ENCODE results near the gene PIGM.
"Not testable (repeated sequence)": the region's sequence is repeated elsewhere in the genome, so short reads cannot be mapped to it uniquely, and the experiment has no call there.

Gene PIGM

DNA sequence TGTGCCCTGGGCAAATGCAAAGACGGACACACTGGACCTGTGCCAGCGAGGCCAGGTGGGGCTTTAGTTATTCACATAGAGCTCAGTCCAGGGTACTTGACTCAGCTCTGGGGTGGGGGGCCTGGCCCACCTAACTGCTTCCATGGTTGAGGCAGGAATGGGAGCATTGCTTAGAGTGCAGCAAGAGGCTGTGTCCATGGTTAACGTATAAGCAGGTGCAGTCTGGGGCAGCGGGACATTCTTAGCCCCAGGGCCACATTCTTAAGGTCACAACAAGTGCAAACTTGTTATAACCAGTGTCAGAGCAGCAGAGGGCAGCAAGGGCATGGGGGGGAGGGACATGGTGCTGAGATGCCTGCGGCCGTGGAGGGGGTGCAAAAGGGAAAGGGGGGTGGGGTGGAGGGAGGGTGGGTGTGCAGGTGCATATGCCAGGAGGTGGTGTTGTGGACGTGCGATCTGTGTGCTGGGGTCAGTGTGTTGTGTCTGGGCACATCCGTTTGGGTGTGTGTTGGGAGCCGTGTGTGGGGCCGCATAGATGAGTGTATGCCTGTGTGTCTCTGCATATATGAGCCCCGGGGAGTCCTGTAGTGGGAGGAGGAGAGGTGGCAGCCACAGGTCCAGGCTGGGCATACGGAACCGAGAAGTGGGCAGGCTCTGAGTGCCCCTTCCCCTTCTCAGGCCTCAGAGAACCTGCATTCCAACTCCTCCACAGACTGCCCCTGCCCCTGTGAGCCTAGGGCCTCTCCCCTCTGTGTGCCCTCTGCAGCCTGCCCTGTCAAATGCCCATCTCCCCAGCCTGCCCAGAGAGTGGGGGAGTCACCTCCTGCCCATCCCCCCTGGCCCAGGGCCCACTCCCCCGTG is 29.8 kb upstream of the PIGM start:
- in situ Hi-C loops (cut with MboI; ENCODE audit: low sequenced_read_pairs): no loop called here

DNA sequence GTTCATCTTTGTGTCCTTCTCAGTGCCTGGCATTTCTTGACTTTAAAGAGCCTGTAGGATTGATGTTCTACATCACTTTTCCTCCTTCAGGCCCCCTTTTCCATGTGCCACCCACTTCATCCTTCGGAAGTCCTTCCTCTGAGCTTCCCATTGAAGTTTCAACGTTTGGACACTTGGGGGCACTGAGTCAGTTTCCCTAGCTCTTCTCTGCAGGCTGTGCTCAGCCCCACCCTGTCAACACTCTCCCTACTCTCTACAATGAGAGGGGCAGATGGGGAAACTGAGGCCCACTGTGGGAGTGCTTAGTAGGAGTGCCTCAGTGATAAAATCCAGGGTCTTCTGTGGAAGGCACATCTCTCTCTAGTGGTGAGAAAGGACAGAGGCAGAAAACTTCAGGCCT is 26.3 kb upstream of the PIGM start:
- in situ Hi-C loops (cut with MboI; ENCODE audit: low sequenced_read_pairs): no loop called here

DNA sequence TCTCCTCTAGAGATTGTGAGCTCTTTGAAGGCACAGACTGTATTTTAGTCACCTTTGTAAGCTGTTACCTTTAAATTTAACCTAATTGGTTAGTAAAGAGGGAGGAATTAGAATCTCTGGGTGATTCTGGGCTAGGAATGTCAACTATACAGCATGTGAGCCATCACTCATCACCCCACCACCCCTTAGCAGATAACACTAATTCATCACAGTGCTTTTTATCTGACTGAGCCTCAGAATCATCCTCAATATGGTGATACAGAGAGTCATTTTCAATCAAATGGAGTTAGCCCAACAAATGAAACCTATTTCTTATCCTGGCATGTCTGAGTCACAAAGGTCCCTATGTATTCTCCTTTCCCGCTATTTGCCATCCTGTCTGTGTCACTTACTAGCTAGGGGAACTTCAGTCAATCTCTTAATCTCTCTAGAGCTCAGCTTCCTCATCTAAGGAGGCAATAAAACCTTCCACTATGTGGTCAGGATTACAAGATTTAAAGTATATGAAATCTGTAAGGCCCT is 24.9 kb upstream of the PIGM start:
- in situ Hi-C loops (cut with MboI; ENCODE audit: low sequenced_read_pairs): no loop called here

DNA sequence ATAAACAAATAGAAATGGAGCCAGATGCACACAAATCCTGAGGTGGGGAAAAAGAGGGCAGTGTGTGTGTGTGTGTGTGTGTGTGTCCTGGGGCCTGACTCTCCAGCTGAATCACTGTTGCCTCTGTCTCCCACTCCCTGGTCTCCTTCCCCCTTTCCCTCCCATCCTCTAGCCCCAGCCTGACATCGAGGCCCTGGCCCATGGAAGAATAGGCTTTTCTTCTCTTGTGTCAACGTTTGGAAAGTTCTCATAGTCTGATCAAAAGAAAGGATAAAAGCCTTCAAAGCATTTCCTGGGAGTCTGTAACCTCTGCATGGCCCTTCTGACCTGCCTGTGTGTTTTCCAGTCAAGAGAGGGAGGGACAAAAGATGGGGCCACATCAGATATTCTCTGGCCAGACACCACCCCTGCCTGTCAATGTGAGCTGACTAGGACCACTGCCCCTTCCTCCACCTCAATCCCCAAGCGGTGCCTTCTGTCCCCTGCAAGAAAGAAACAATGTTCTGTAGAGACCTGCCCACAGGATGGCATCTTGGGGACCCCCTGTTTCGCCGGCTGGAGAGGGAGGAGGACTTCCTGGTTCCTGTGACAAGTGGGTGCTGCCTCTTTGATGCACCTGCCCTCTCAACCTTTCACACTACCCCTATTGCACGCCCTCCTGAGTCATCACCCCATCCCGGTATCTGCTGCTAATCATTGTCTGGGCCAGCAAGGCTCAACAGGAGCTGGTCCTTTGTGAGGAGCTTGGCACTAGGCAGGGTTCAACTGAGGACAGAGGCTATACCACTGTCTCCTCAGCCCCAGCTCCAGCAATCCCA is 22.0 kb upstream of the PIGM start:
- in situ Hi-C loops (cut with MboI; ENCODE audit: low sequenced_read_pairs): no loop called here

DNA sequence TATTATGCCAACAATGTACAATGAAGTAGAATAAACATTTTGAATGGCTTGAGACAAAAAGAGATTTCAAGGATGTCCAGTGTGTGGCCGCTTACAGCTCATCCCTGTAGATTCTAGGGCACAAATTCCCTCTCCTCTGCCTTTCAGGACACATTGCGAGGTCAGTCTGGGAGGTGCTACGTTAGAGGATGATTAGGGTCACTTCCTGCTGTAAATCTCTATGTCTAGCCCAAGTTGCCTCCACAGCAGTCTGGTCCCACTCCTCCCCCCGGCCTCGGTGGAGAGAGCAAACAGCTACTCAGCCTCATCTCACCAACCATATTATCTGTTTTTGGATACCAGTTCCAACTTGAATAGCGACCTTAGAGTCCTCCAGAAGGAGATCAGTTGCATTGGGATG is 21.1 kb upstream of the PIGM start:
- in situ Hi-C loops (cut with MboI; ENCODE audit: low sequenced_read_pairs): no loop called here

DNA sequence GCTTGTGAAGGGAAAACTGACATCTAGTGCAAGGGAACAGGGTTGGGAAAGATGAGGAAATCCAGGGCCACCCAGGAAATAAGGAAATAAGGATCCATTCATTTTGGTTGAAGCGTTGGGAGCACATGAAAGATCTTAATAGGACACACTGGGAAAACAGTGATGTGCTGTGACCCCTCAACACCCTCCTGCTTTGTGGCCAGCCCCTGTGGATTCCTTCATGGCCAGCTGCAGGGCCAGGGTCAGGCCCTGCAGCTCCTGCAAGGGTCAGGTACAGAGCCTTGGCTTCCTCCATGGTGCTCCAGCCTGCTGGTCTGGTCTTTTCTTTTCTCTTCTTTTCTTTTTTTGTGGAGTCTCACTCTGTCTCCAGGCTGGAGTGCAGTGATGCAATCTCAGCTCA is 18.8 kb upstream of the PIGM start:
- in situ Hi-C loops (cut with MboI; ENCODE audit: low sequenced_read_pairs): no loop called here

DNA sequence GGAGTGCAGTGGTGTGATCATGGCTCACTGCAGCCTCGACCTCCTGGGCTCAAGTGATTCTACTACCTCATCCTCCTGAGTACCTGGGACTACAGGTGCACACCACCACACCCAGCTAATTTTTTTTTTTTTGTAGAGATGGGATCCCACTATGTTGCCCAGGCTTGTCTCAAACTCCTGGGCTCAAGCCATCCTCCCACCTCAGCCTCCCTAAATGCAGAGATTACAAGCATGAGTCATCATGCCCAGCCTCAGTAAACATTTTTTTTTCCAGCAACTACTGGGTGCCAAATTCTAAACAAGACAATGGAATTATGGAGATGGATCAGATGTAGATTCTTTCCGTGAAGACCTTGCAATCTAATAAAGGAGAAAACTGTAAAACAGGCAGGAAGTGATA is 18.4 kb upstream of the PIGM start:
- in situ Hi-C loops (cut with MboI; ENCODE audit: low sequenced_read_pairs): not testable (repeated sequence)

DNA sequence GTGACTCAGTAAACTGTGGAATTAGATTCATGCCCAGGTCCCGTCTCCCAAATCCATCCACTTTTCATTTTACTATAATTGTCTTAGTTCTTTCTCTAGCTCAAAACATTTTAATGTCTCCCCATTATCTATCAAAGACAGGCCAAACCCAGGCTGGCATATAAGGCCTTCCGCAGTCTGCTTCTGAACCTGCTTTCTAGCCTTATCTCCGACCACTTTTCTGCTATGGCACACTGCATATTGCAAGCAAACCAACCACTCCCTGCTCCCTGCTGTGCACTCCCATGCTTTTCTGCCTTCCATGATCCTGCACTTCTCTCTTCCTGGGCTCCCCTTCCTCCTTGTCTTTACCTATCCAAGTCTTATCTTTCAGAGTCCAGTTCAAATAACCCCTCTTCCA is 17.3 kb upstream of the PIGM start:
- in situ Hi-C loops (cut with MboI; ENCODE audit: low sequenced_read_pairs): no loop called here

DNA sequence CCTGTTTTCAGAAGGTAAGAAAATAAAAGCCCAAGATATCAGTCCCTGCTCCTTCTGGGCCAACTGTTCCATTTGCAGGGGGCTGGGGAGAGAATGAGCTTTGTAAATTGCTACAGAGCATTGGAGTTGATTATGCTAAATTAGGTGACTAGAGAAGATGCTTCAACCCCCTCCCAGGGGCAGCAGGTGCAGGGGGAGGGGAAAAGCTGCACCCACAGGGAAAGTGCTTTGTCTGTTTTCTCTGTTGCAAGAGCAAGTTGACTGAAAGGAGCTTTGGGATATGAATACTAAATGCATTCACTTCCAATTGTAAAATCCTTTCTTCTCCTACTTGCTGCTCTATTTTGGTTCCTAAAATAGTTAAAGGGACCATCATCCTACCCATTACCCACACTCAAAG is 16.5 kb upstream of the PIGM start:
- in situ Hi-C loops (cut with MboI; ENCODE audit: low sequenced_read_pairs): no loop called here

DNA sequence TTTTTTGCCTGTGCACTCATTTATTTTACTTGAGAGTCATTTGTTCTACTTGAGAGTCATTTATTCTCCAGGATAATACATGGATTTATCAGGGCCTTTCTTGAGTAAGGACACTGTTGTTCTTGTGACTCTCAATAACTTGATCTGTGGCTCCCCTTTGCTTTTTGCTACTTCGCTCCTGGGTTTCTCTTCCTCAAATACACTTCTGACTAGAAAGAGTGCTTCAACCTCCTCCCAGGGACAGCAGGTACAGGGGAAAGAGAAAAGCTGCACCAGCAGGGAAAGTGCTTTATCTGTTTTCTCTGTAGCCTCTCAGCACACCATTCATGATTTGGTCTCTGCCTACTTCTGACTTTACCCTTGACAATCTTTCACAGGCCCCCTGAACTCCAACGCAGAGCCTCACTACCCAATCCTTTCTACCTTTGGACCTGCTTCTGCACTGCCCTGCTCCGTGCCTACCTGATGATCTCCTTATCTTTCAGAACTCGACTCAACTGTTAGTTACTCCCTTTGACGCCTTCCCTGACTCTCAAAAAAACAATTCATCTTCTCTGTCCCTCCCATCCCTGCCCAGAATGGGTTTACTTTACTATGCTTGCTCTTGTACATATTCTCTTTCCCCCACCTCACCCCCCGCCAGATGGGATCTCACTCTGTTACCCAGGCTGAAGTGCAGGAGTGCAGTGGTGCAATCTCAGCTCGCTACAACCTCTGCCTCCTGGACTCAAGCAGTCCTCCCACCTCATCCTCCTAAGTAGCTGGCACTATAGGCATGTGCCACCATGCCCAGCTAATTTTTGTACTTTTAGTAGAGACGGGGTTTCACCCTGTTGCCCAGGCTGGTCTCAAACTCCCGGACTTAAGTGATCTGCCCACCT is 15.6 kb upstream of the PIGM start:
- in situ Hi-C loops (cut with MboI; ENCODE audit: low sequenced_read_pairs): no loop called here

DNA sequence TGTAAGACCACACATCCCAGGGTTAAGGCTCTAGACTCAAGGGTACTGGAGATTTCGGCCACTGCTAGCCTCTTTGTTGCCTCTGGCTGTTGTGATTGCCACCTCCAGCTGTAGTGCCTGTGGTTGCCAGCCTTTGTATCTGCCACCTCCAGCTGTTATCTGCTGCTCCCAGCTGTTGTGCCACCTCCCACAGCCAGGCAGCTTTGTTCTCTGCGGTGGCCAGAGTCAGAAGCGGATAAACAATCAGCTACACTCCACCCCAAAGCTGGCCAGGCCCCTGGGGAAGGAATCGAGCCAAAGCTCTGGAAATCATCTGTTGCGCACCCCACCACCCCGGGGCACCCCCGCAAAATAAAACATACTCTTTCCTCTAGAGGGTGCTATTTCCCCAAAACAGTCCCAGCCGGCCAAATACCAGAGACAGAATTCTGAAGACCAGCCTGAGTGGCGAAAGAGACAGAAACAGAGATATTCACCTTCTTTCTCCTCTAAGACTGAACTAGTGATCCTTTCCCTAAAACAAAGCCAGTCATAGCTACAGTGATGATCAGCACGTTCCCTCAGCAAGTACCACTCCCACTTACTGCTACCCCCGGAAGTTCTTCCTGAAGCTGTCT is 14.8 kb upstream of the PIGM start:
- in situ Hi-C loops (cut with MboI; ENCODE audit: low sequenced_read_pairs): no loop called here

DNA sequence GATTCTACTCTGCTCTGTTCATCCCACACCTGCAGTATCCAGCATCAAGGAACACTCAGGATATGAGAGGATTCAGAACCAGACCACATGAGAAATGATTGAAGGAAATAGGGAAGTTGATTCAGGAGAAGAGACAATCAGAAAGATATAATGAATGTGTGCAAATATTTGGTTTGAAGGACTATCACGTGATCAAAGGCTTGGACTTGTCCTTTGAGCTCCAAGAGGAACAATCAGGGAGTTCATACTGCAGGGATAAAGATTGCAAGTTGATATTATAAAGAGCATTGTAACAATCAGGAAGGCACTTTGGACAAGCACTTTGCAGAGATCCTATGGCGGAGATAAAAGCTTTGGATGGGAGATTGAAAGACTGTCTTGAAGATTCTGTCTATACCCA is 13.9 kb upstream of the PIGM start:
- in situ Hi-C loops (cut with MboI; ENCODE audit: low sequenced_read_pairs): no loop called here

DNA sequence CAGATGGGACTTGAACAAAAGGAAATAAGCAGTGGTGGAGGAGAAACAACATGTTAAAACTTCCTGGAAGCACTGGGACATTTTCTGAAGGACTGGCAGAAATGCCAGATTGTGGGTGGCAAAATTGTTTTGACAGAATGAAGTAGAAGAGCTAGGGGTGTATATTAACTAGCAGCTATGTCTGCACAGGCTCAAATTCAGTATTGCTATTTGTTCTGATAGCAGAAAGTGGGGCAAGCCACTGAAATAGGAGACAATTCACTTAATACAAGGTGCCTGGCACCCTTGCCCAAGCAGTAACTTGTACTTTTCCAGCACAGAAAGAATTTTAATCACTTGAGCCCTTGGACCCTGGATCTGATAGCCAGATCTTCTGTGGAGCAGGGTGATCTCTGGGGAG is 11.8 kb upstream of the PIGM start:
- in situ Hi-C loops (cut with MboI; ENCODE audit: low sequenced_read_pairs): no loop called here

DNA sequence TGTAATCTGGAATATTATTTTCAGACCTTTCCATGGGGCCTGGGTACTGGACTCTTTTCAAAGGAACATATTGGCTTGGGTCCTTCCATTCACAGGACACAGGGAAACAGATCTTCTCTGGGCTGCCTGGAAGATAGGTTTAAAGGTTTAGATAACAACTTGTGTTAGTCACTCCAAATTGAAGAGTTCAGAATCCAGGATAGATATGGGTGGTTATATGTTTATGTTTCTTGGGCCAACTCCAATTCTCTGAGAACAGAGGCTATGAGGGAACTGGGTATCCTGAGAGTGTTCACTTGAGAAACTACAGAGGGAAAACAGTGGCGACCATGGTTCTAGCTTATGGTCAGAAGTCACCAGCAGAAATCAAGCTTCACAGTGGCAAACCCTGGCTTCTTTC is 8.7 kb upstream of the PIGM start:
- in situ Hi-C loops (cut with MboI; ENCODE audit: low sequenced_read_pairs): no loop called here

DNA sequence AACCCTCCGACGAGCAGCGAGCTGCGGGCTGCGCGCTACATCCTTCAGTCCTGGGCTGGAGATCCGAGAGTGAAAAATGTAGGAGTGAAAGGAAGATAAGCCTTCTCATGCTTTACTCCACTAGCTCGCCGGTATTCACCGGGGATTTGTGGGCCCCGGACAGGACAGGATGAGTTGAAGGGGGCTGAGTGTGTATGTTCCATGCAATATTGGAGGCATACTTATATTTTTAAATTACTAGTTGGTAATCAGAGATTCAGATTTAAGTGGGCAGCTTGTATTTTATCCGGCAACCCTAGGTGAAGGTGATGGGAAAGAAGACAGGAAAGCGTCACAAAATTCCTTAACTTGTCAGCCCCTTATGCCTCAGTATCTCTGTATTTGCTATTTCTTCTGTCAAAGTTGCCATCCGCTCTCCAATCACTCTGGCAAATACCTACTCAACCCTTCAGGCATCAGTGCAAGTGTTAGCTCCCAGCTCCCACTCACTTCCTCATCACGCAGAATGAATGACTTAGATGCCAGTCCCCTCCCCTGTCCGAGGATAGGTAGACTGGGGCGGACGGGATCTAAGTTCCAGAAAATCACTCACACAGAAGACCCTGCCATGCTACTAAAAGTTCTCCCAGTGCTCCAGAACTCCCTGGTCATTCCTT is 503 bp upstream of the PIGM start:
- in situ Hi-C loops (cut with MboI; ENCODE audit: low sequenced_read_pairs): no loop called here

DNA sequence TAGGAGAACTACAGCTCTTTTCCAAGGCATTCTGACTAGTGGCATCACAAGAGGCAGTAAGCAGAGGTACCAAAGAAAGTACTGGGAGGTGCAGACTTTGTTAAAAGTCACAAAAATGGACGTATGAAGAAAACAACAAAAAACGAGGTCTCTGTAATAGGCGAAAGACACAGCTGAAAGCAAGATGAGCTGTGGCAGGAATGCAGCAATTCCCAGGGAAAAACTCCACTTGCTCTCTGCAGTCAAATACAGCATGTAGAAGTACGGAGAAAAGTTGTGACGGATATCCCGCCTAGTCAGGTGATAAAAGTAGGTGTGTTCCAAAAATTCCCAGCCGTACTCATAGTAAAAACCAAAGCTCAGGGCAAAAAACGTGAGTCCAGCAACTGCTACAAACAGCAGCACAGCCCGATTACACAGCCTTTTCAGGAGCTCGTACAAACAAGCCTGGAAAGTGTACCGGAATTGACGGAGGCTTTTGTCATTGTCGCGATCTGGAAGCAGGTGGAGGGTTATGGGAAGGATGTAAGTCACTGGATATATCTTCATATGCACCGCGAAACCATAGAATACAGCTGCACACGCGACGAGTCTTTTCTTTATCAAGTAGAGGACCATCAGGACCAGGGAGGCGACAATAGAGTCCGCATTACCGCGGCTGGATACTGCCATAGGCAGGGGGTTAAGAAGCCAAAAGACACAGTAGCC is 979 bp downstream of the PIGM start:
- in situ Hi-C loops (cut with MboI; ENCODE audit: low sequenced_read_pairs): no loop called here

DNA sequence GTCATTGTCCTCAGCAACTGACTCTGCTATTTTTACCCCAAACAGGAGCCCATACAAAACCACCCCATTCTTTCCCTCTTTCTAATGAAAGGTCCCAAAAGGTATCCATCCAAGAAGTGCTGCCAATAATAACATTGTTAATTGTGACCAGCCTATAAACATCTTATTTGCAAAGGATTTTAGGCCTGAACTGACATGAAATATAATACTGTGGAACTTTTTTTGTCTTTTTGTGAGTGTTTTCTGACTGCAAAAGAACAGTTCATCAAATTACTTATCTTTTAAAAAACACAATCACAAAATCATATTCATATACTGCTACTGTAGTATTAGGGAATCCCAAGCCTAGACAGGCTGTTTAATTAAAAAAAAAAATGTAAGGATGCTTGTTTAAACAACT is 3.4 kb downstream of the PIGM start:
- in situ Hi-C loops (cut with MboI; ENCODE audit: low sequenced_read_pairs): no loop called here

DNA sequence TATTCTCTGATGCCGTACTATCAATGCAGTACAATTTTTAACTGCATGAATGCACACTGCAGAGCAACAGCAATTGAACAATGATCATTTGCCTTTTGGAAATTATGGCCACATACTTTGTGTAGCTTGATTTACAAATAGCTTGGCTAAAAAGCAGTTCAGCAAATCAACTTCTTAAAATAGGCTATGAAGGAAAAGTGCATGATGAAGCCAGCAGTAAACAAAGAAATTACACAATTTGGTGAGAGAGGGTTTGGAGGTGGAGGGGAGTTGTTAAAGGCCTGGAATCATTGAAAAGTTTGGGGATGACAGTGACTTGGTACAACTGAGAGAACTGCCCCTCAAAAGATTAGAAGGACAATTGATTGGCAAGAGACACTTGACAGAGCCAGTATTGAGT is 6.5 kb downstream of the PIGM start:
- in situ Hi-C loops (cut with MboI; ENCODE audit: low sequenced_read_pairs): no loop called here

DNA sequence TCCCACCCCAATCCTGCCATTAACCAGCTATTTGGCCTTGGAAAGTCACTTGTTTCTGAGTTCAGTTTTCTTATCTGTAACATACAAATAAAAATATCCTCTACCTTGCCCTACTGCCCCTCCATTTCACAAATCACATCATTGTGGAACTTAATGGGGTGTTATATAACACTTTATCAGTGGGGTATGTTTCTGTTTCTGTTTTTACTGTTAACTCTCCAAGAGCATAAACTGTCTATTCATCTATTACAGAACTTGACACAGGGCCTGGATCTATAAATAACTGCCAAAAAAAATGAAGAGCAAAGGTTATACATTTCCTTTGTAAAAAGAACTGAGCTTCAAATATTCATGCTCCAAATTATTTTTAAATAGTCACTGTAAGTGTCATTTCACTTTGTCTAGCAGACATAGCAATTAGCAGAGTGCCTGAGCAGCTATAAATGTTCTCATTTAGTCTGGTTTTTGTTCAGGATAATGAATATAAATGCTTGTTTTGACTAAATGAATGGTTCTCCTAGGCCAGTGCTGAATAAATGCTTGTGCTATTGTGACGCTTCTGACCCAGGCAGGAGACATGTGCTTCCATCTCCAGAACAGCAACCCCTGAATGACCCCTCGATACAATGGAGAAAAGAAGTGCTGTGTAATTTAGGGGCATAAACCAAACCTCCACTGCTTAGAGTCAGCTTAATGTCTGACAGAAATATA is 7.4 kb downstream of the PIGM start:
- in situ Hi-C loops (cut with MboI; ENCODE audit: low sequenced_read_pairs): no loop called here

Measured in HL-60/S4 (cell line).